IMR-90 (cell line): ENCODE data around the gene CNTRL. TPM values are rescaled to one million over a fixed set of nuclear protein-coding genes. Genes with fewer than 3 reads are reported as not detected.

Experiments
- ATAC-seq: fragments of 200-7000 bp; cut with Tn5 transposase; 2 replicates; pipeline ENCODE4 v1.9.1; 2020; ENCODE audit warnings: low read depth, mild to moderate bottlenecking, moderate library complexity
- BruUV-seq: library from RNA; stranded (reverse); fragments of 400-500 nt; replicated peaks from 2 replicates; lab custom pipeline; 2021; lab: Mats Ljungman, UMichigan
- CTCF ChIA-PET: fragments of 300-600 bp; formaldehyde crosslinking; extraction: SDS; loops from one replicate; lab custom pipeline; 2021; ENCODE audit warnings: antibody characterized with exemption; lab: Yijun Ruan, JAX
- POLR2A ChIA-PET: fragments of 300-600 bp; sonication (Branson Sonifier 250); formaldehyde crosslinking; loops from one replicate; lab custom pipeline; 2022; ENCODE audit warnings: antibody characterized with exemption; ENCODE audit not compliant: unreplicated experiment; lab: Charles Lee
- DNase-seq: peaks from one replicate; pipeline ENCODE4 v3.0.0; 2013
- H2AFZ ChIP-seq: replicated peaks from 2 replicates; pipeline ENCODE3; 2013; ENCODE audit warnings: low read length, mild to moderate bottlenecking; ENCODE audit not compliant: poor library complexity
- H2AK5ac ChIP-seq: 2 replicates; pipeline ENCODE4 v1.6.1; 2013; ENCODE audit warnings: low read depth, low read length, inconsistent platforms
- H2AK9ac ChIP-seq: replicated peaks from 2 replicates; pipeline ENCODE3; 2013; ENCODE audit warnings: mild to moderate bottlenecking, low read depth, low read length, moderate library complexity; ENCODE audit not compliant: poor library complexity
- H2BK120ac ChIP-seq: 2 replicates; pipeline ENCODE4 v1.6.1; 2013; ENCODE audit warnings: low read depth, low read length, inconsistent platforms
- H2BK15ac ChIP-seq: 3 replicates; pipeline ENCODE4 v1.6.1; 2013; ENCODE audit warnings: low read depth, low read length, inconsistent platforms
- H2BK20ac ChIP-seq: 2 replicates; pipeline ENCODE4 v1.6.1; 2013; ENCODE audit warnings: low read depth, mild to moderate bottlenecking, inconsistent platforms, low read length, moderate library complexity
- H2BK5ac ChIP-seq: 2 replicates; pipeline ENCODE4 v1.6.1; 2013; ENCODE audit warnings: mild to moderate bottlenecking, low read depth, low read length, inconsistent platforms; ENCODE audit not compliant: poor library complexity, severe bottlenecking
- H3K14ac ChIP-seq: replicated peaks from 2 replicates; pipeline ENCODE4 v1.6.1; 2013; ENCODE audit warnings: low read depth, low read length, inconsistent platforms
- H3K18ac ChIP-seq: 2 replicates; pipeline ENCODE4 v1.6.1; 2013; ENCODE audit warnings: low read depth, low read length, control low read depth
- H3K23ac ChIP-seq: 2 replicates; pipeline ENCODE4 v1.6.1; 2013; ENCODE audit warnings: low read depth, low read length, inconsistent platforms
- H3K27ac ChIP-seq: 2 replicates; pipeline ENCODE4 v1.5.1; 2013; ENCODE audit warnings: mild to moderate bottlenecking, control low read depth, low read length; ENCODE audit not compliant: insufficient read depth
- H3K27me3 ChIP-seq: 2 replicates; pipeline ENCODE4 v1.6.1; 2013; ENCODE audit warnings: low read length; ENCODE audit not compliant: control insufficient read depth, insufficient read depth
- H3K36me3 ChIP-seq: 2 replicates; pipeline ENCODE4 v1.6.1; 2013; ENCODE audit warnings: low read length, mixed read lengths; ENCODE audit not compliant: control insufficient read depth, insufficient read depth
- H3K4ac ChIP-seq: 2 replicates; pipeline ENCODE4 v1.6.1; 2013; ENCODE audit warnings: low read depth, low read length, inconsistent platforms
- H3K4me1 ChIP-seq: 2 replicates; pipeline ENCODE4 v1.6.1; 2013; ENCODE audit warnings: low read length, mixed read lengths; ENCODE audit not compliant: control insufficient read depth, insufficient read depth
- H3K4me2 ChIP-seq: 2 replicates; pipeline ENCODE4 v1.6.1; 2013; ENCODE audit warnings: low read depth, mild to moderate bottlenecking, control low read depth, low read length, moderate library complexity
- H3K4me3 ChIP-seq: 2 replicates; pipeline ENCODE4 v1.5.1; 2013; ENCODE audit warnings: low read depth, mild to moderate bottlenecking, control low read depth, low read length, moderate library complexity; ENCODE audit not compliant: insufficient read depth
- H3K56ac ChIP-seq: 2 replicates; pipeline ENCODE4 v1.6.1; 2013; ENCODE audit warnings: low read length, inconsistent platforms; ENCODE audit not compliant: insufficient read depth; ENCODE audit errors: extremely low read depth
- H3K79me1 ChIP-seq, 2 experiments: 2 replicates each; pipeline ENCODE4 v1.6.1; 2013; ENCODE audit warnings: low read length in 2 of 2, inconsistent platforms in 1 of 2, low read depth in 1 of 2
- H3K9ac ChIP-seq: 2 replicates; pipeline ENCODE4 v1.6.1; 2013; ENCODE audit warnings: low read depth, low read length, control low read depth
- H3K9me1 ChIP-seq: 2 replicates; pipeline ENCODE4 v1.6.1; 2013; ENCODE audit warnings: low read length, inconsistent platforms; ENCODE audit not compliant: insufficient read depth
- H3K9me3 ChIP-seq: 2 replicates; pipeline ENCODE4 v1.6.1; 2013; ENCODE audit warnings: low read length; ENCODE audit not compliant: control insufficient read depth, insufficient read depth
- H4K20me1 ChIP-seq: 2 replicates; pipeline ENCODE4 v1.6.1; 2013; ENCODE audit warnings: low read length, inconsistent platforms; ENCODE audit not compliant: insufficient read depth
- H4K5ac ChIP-seq: 2 replicates; pipeline ENCODE4 v1.6.1; 2013; ENCODE audit warnings: mild to moderate bottlenecking, low read depth, low read length, control low read depth
- H4K8ac ChIP-seq, 2 experiments: 2 replicates each; pipeline ENCODE4 v1.6.1; 2013; ENCODE audit warnings: low read depth in 2 of 2, low read length in 2 of 2, control low read depth in 1 of 2, inconsistent platforms in 1 of 2
- H4K91ac ChIP-seq: 2 replicates; pipeline ENCODE4 v1.6.1; 2013; ENCODE audit warnings: low read depth, low read length, inconsistent platforms; ENCODE audit not compliant: insufficient read depth
- BHLHE40 ChIP-seq: fragments of 150-350 bp; IDR thresholded peaks from 2 replicates; pipeline ENCODE4 v1.6.1; 2016; ENCODE audit warnings: mild to moderate bottlenecking, low read depth, low read length
- CEBPB ChIP-seq: IDR thresholded peaks from 2 replicates; pipeline ENCODE4 v1.6.1; 2012; ENCODE audit warnings: low read depth, low read length, improper control_type of control experiment
- CHD1 ChIP-seq: IDR thresholded peaks from 2 replicates; pipeline ENCODE4 v1.6.1; 2012; ENCODE audit warnings: low read depth, low read length, improper control_type of control experiment
- ELK1 ChIP-seq: fragments of 150-350 bp; IDR thresholded peaks from 2 replicates; pipeline ENCODE4 v1.6.1; 2016; ENCODE audit warnings: low read depth, mild to moderate bottlenecking, low read length, moderate library complexity, borderline replicate concordance
- FOS ChIP-seq: fragments of 150-350 bp; IDR thresholded peaks from 2 replicates; pipeline ENCODE4 v1.6.1; 2016; ENCODE audit warnings: low read depth, low read length
- MAFK ChIP-seq: IDR thresholded peaks from 2 replicates; pipeline ENCODE4 v1.6.1; 2012; ENCODE audit warnings: low read depth, low read length, improper control_type of control experiment
- MAZ ChIP-seq: IDR thresholded peaks from 2 replicates; pipeline ENCODE4 v1.6.1; 2012; ENCODE audit warnings: low read depth, mild to moderate bottlenecking, low read length, improper control_type of control experiment, moderate library complexity, borderline replicate concordance
- MXI1 ChIP-seq: IDR thresholded peaks from 2 replicates; pipeline ENCODE4 v1.6.1; 2012; ENCODE audit warnings: low read depth, mild to moderate bottlenecking, low read length, moderate library complexity, borderline replicate concordance
- NFE2L2 ChIP-seq: fragments of 150-350 bp; IDR thresholded peaks from 2 replicates; pipeline ENCODE4 v1.6.1; 2016; ENCODE audit warnings: low read depth, mild to moderate bottlenecking, low read length
- POLR2A ChIP-seq: IDR thresholded peaks from 2 replicates; pipeline ENCODE4 v1.6.1; 2012; ENCODE audit warnings: mild to moderate bottlenecking, low read depth, low read length
- RAD21 ChIP-seq: IDR thresholded peaks from 2 replicates; pipeline ENCODE4 v1.6.1; 2012; ENCODE audit warnings: low read length, improper control_type of control experiment
- RCOR1 ChIP-seq: IDR thresholded peaks from 2 replicates; pipeline ENCODE4 v1.6.1; 2012; ENCODE audit warnings: mild to moderate bottlenecking, low read length, improper control_type of control experiment; ENCODE audit not compliant: insufficient replicate concordance
- RFX5 ChIP-seq: IDR thresholded peaks from 2 replicates; pipeline ENCODE4 v1.8.0; 2012; ENCODE audit warnings: low read depth, mild to moderate bottlenecking, low read length, moderate library complexity
- SMC3 ChIP-seq: fragments of 150-350 bp; IDR thresholded peaks from 2 replicates; pipeline ENCODE4 v1.6.1; 2016; ENCODE audit warnings: low read depth, mild to moderate bottlenecking, antibody characterized with exemption, low read length, moderate library complexity
- USF2 ChIP-seq: fragments of 150-350 bp; IDR thresholded peaks from 2 replicates; pipeline ENCODE4 v1.6.1; 2017; ENCODE audit warnings: mild to moderate bottlenecking, antibody characterized with exemption, low read length, low read depth
- WGBS, 2 experiments: methylation state at CpG; one replicate each; pipeline versions ENCODE4 v1.1.5 to v1.1.7; 2013; ENCODE audit warnings: missing lambda C conversion rate in 2 of 2; ENCODE audit not compliant: insufficient read length in 1 of 2; ENCODE audit errors: extremely low coverage in 2 of 2; 5-methylcytosine and 5-hydroxymethylcytosine counted together
- dilution Hi-C: fragments of 300-500 bp; cut with HindIII; formaldehyde crosslinking; loops from one replicate; pipeline ENCODE4 v1.14.3; 2018; ENCODE audit warnings: low sequenced_read_pairs; ENCODE audit not compliant: unreplicated experiment
- in situ Hi-C: fragments of 300-500 bp; cut with MboI; formaldehyde crosslinking; loops from 3 replicates; pipeline ENCODE4 v1.14.3; 2019; ENCODE audit warnings: low sequenced_read_pairs, inconsistent platforms, mixed read lengths
- intact Hi-C: fragments of 100-400 bp; cut with micrococcal nuclease; formaldehyde crosslinking; loops from 2 replicates; pipeline ENCODE4 v1.10.0; 2022
- polyA plus RNA-seq, 3 experiments: library from polyadenylated mRNA; depleted of rRNA; stranded (reverse); fragments of >200 nt; gene quantifications; 2 replicates each; pipeline ENCODE4 v1.2.3, GENCODE V29; 2012; ENCODE audit warnings: low replicate concordance in 1 of 3
- total RNA-seq: library from RNA; depleted of rRNA; stranded (reverse); fragments of >200 nt; gene quantifications from 2 replicates; pipeline ENCODE4 v1.2.3, GENCODE V29; 2012
- TF ChIP-seq, protein P1 (sequence below): conservative IDR thresholded peaks from 2 replicates; pipeline ENCODE4 v1.5.1; 2012; ENCODE audit warnings: mild to moderate bottlenecking, low read depth, low read length, improper control_type of control experiment

Gene CNTRL
- total and polyA plus RNA-seq, 2 of the 4 experiments (the other 2 are of a cell fraction), result 4.5 to 7.3 TPM

GRCh38 chr9:121187636-121188305 is 113.0 kb downstream of the CNTRL start:
- peaks cover 6% of the 10 kb centered on the region for H3K9me1 ChIP-seq
- H3K27ac ChIP-seq, result no peak overlapping the region; the same call in 1 of the 2 replicates
- in situ Hi-C loops, result no loop called here
- H4K8ac ChIP-seq, result no peak overlapping the region
- H3K4me2 ChIP-seq, result no peak overlapping the region
- ChIA-PET CTCF (interaction anchor here (0.6 kb wide), 1 partner anchor 28 kb away, joined by 5 read pairs; no protein-coding TSS in a partner anchor), POLR2A (interaction anchor here (0.6 kb wide), 1 partner anchor 144 kb away, joined by 3 read pairs; no protein-coding TSS in a partner anchor)
- no peak overlapping the region for H4K5ac ChIP-seq
- no peak overlapping the region for H2AFZ ChIP-seq
- WGBS, 2 experiments, result no CpG with 5 or more reads among the region's 3 CpGs
- H3K36me3 ChIP-seq, result peaks cover 5% of the 10 kb centered on the region
- no peak overlapping the region for H3K4me3 ChIP-seq
- no TSS peak for BruUV-seq
- dilution Hi-C loops, result no loop called here
- no peak overlapping the region for H4K91ac ChIP-seq
- no peaks in the 10 kb centered on the region for H3K9me3 ChIP-seq
- H3K4me1 ChIP-seq, result peaks cover 12% of the 10 kb centered on the region
- no peak overlapping the region for H2AK5ac ChIP-seq
- no peak overlapping the region for H3K56ac ChIP-seq
- no peak overlapping the region for H3K4ac ChIP-seq
- peaks cover 17 to 75% of the 10 kb centered on the region in 2 experiments for H3K79me1 ChIP-seq
- peak; percentile 58 for ATAC-seq
- H2BK120ac ChIP-seq, result no peak overlapping the region
- no peaks in the 10 kb centered on the region for H3K27me3 ChIP-seq
- no peak overlapping the region for H2BK5ac ChIP-seq
- no peak overlapping the region for H2AK9ac ChIP-seq
- no peak for TF ChIP-seq RCOR1
- TF ChIP-seq RAD21, result no peak
- no peak for TF ChIP-seq POLR2A
- no peak for TF ChIP-seq RFX5
- TF ChIP-seq, protein P1, sequence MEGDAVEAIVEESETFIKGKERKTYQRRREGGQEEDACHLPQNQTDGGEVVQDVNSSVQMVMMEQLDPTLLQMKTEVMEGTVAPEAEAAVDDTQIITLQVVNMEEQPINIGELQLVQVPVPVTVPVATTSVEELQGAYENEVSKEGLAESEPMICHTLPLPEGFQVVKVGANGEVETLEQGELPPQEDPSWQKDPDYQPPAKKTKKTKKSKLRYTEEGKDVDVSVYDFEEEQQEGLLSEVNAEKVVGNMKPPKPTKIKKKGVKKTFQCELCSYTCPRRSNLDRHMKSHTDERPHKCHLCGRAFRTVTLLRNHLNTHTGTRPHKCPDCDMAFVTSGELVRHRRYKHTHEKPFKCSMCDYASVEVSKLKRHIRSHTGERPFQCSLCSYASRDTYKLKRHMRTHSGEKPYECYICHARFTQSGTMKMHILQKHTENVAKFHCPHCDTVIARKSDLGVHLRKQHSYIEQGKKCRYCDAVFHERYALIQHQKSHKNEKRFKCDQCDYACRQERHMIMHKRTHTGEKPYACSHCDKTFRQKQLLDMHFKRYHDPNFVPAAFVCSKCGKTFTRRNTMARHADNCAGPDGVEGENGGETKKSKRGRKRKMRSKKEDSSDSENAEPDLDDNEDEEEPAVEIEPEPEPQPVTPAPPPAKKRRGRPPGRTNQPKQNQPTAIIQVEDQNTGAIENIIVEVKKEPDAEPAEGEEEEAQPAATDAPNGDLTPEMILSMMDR, result no peak
- no peak for TF ChIP-seq CEBPB
- TF ChIP-seq MXI1, result no peak
- no peak for TF ChIP-seq MAZ
- TF ChIP-seq NFE2L2, result no peak
- no peak for TF ChIP-seq ELK1
- TF ChIP-seq USF2, result no peak
- TF ChIP-seq CHD1, result no peak
- TF ChIP-seq BHLHE40, result no peak
- TF ChIP-seq SMC3, result no peak
- TF ChIP-seq MAFK, result no peak
- no peak for TF ChIP-seq FOS
- no peak overlapping the region for H3K18ac ChIP-seq
- no peak overlapping the region for H3K14ac ChIP-seq
- intact Hi-C loops, result no loop called here
- H3K9ac ChIP-seq, result no peak overlapping the region
- no peak overlapping the region for H2BK20ac ChIP-seq
- DNase-seq, result peak; percentile 15
- no peak overlapping the region for H3K23ac ChIP-seq
- H4K20me1 ChIP-seq, result peaks cover 76% of the 10 kb centered on the region
- no peak overlapping the region for H2BK15ac ChIP-seq
